H4 (cell line): ENCODE measurements around the gene PLA2G4F. TPM values are rescaled to one million over a fixed set of nuclear protein-coding genes. Genes with fewer than 3 reads are reported as not detected.
"Not testable (repeated sequence)": the region's sequence is repeated elsewhere in the genome, so short reads cannot be mapped to it uniquely, and the experiment has no call there.

ENCODE experiments used
- DNase-seq: peaks from one replicate; pipeline ENCODE4 v3.0.0-alpha.2; 2015; ENCODE audit warnings: low spot score
- total RNA-seq: library from RNA; depleted of rRNA; stranded (reverse); fragments of >200 nt; shearing (Covaris generic); gene quantifications from 2 replicates; pipeline ENCODE4 v1.2.3, GENCODE V29; 2014; rRNA removed

PLA2G4F gene
- total RNA-seq, 1 experiment from 2014 or later = not detected

GRCh38 chr15:42100021-42100800 lies 56.2 kb downstream of the PLA2G4F start:
- DNase-seq = peak; percentile 50

- DNase-seq = no peak
These were observed 59.4 kb downstream of the PLA2G4F start for GRCh38 chr15:42097018-42097417.

GRCh38 chr15:42094512-42094963 lies 61.9 kb downstream of the PLA2G4F start, which contains the start of gene PLA2G4D:
Gene PLA2G4D (minus strand): TSS chr15:42094562. CDS start chr15:42094459, 103 bp downstream.
- no peak for DNase-seq

GRCh38 chr15:42093966-42094365 lies 62.5 kb downstream of the PLA2G4F start:
- no peak for DNase-seq

- no peak for DNase-seq
These were observed 63.8 kb downstream of the PLA2G4F start for GRCh38 chr15:42092398-42093318.

- DNase-seq = not testable (repeated sequence)
These were observed 64.6 kb downstream of the PLA2G4F start for GRCh38 chr15:42091753-42092397.

- no peak for DNase-seq
These were observed 65.7 kb downstream of the PLA2G4F start for GRCh38 chr15:42090781-42091180.

- no peak for DNase-seq
These were observed 66.1 kb downstream of the PLA2G4F start for GRCh38 chr15:42090370-42090769.

- DNase-seq = no peak
These were observed 66.5 kb downstream of the PLA2G4F start for GRCh38 chr15:42089942-42090341.

Other genes starting within 250 kb of the PLA2G4F start
- 6.0 and 6.8 TPM in 2 replicates for gene EHD4, start 184.1 kb downstream of the PLA2G4F start, total RNA-seq
- not detected in 2 replicates for gene PLA2G4E, start 135.6 kb downstream of the PLA2G4F start, total RNA-seq
- gene PLA2G4D, start 62.1 kb downstream of the PLA2G4F start, total RNA-seq = not detected in 2 replicates
- 23.5 and 26.6 TPM in 2 replicates for gene VPS39, start 51.7 kb upstream of the PLA2G4F start, total RNA-seq
- 10.4 and 16.1 TPM in 2 replicates for gene GANC, start 116.6 kb upstream of the PLA2G4F start, total RNA-seq
- 46.7 and 52.1 TPM in 2 replicates for gene TMEM87A, start 116.8 kb upstream of the PLA2G4F start, total RNA-seq
- 0.43 TPM in 1 of 2 replicates, not detected in the other for gene CAPN3, start 202.9 kb upstream of the PLA2G4F start, total RNA-seq